CD4-positive, alpha-beta T cell (primary cell): ENCODE measurements around the gene SLC24A4. TPM values are rescaled to one million over a fixed set of nuclear protein-coding genes. Genes with fewer than 3 reads are reported as not detected.
A peak's percentile ranks its signal among the peaks of the same experiment; 100 is the strongest.

Source experiments
- ATAC-seq: fragments of 200-7000 bp; cut with Tn5 transposase; one replicate; pipeline ENCODE4 v1.10.0; 2022; ENCODE audit warnings: mild to moderate bottlenecking; ENCODE audit not compliant: poor library complexity
- CTCF ChIA-PET: fragments of 350-600 bp; sonication (Branson Sonifier 250); formaldehyde crosslinking; loops from one replicate; lab custom pipeline; 2021; ENCODE audit warnings: antibody characterized with exemption, inconsistent platforms; lab: Charles Lee
- POLR2A ChIA-PET: fragments of 350-600 bp; sonication (Branson Sonifier 250); formaldehyde crosslinking; loops from one replicate; lab custom pipeline; 2021; ENCODE audit warnings: antibody characterized with exemption, inconsistent platforms; lab: Charles Lee
- DNase-seq, 14 experiments: peaks; one replicate each; pipeline ENCODE4 v3.0.0-alpha.2; 2013 to 2020; ENCODE audit warnings: mixed read lengths in 2 of 14
- H3K27ac ChIP-seq, 2 donors: one replicate each; pipeline versions ENCODE4 v1.5.1 to v1.7.0; 2013; ENCODE audit warnings: low read length in 2 of 2, low read depth in 1 of 2, mild to moderate bottlenecking in 1 of 2
- H3K27me3 ChIP-seq, 2 experiments: 1 replicate in 1 of 2; 2 replicates in 1 of 2; pipeline versions ENCODE4 v1.6.1 to v1.7.0; 2013; ENCODE audit warnings: low read length in 2 of 2, control low read depth in 1 of 2, mild to moderate bottlenecking in 1 of 2, moderate library complexity in 1 of 2; ENCODE audit not compliant: insufficient read depth in 2 of 2, control insufficient read depth in 1 of 2
- H3K36me3 ChIP-seq: one replicate; pipeline ENCODE4 v1.6.1; 2013; ENCODE audit warnings: low read length, control low read depth; ENCODE audit not compliant: insufficient read depth
- H3K4me1 ChIP-seq: one replicate; pipeline ENCODE4 v1.6.1; 2013; ENCODE audit warnings: low read length, control low read depth; ENCODE audit not compliant: insufficient read depth
- H3K4me3 ChIP-seq: one replicate; pipeline ENCODE4 v1.5.1; 2013; ENCODE audit warnings: mild to moderate bottlenecking, low read length, moderate library complexity
- H3K9me3 ChIP-seq, 2 experiments: 1 replicate in 1 of 2; 2 replicates in 1 of 2; pipeline versions ENCODE4 v1.6.1 to v1.7.0; 2013; ENCODE audit warnings: low read length in 2 of 2, mild to moderate bottlenecking in 2 of 2, control low read depth in 1 of 2, moderate library complexity in 1 of 2; ENCODE audit not compliant: control insufficient read depth in 1 of 2, insufficient read depth in 1 of 2
- H3K27ac Mint-ChIP-seq: one replicate; pipeline ENCODE4 v1.8.0; 2020; ENCODE audit warnings: mixed read lengths
- H3K27me3 Mint-ChIP-seq: one replicate; pipeline ENCODE4 v1.8.0; 2021; ENCODE audit warnings: mixed read lengths
- H3K36me3 Mint-ChIP-seq: one replicate; pipeline ENCODE4 v1.8.0; 2021; ENCODE audit warnings: low read depth, mixed read lengths
- H3K4me1 Mint-ChIP-seq: one replicate; pipeline ENCODE4 v1.8.0; 2021; ENCODE audit warnings: low read depth, mixed read lengths
- H3K4me3 Mint-ChIP-seq: one replicate; pipeline ENCODE4 v1.8.0; 2020; ENCODE audit warnings: mild to moderate bottlenecking, mixed read lengths
- H3K9me3 Mint-ChIP-seq: one replicate; pipeline ENCODE4 v1.8.0; 2020; ENCODE audit warnings: mixed read lengths
- CTCF ChIP-seq: fragments of 200-600 bp; IDR thresholded peaks from one replicate; pipeline ENCODE4 v1.8.0; 2022; ENCODE audit warnings: antibody characterized with exemption, mild to moderate bottlenecking
- intact Hi-C, 2 experiments: fragments of 100-400 bp; cut with DNase I in 1 of 2; cut with micrococcal nuclease in 1 of 2; formaldehyde crosslinking; loops; one replicate each; pipeline versions ENCODE4 v1.15.1 to v1.9.0; 2023 to 2025; cut with DNase I, micrococcal nuclease
- total RNA-seq, 174 experiments: library from RNA in 2 of 174; stranded (reverse) in 2 of 174; gene quantifications; one replicate each; pipeline ENCODE4 v1.2.3 and lab custom pipeline; 2021 to 2026

Gene SLC24A4
- total RNA-seq, 2 experiments from 2014 or later: 0.11 to 0.19 TPM

- H3K27me3 ChIP-seq: no peaks in the 10 kb centered on the region
- no peak overlapping the region for H3K4me3 ChIP-seq
- Mint-ChIP-seq H3K9me3 (no peaks in the 10 kb centered on the region), H3K4me3 (no peak overlapping the region), H3K36me3 (no peaks in the 10 kb centered on the region), H3K27me3 (no peaks in the 10 kb centered on the region), H3K4me1 (no peaks in the 10 kb centered on the region), H3K27ac (no peak overlapping the region)
- ChIA-PET POLR2A (no interaction called here), CTCF (no interaction called here)
- H3K4me1 ChIP-seq: peaks cover 4% of the 10 kb centered on the region
- no peak for ATAC-seq
- no peak overlapping the region for H3K27ac ChIP-seq
- peak in 1 of 14 experiments; percentile 33 for DNase-seq
- H3K36me3 ChIP-seq: no peaks in the 10 kb centered on the region
- no peak for TF ChIP-seq CTCF
- peaks cover 0 to 5% of the 10 kb centered on the region in 2 experiments for H3K9me3 ChIP-seq
- intact Hi-C loops: no loop called here
Measured at GRCh38 chr14:92472860-92473259, 149.9 kb downstream of the SLC24A4 start.

GRCh38 chr14:92473261-92473968, 150.4 kb downstream of the SLC24A4 start:
- intact Hi-C loops: no loop called here
- H3K9me3 ChIP-seq: peaks cover 0 to 5% of the 10 kb centered on the region in 2 experiments
- no peak overlapping the region for H3K4me3 ChIP-seq
- peaks cover 4% of the 10 kb centered on the region for H3K4me1 ChIP-seq
- Mint-ChIP-seq H3K9me3 (no peaks in the 10 kb centered on the region), H3K27me3 (no peaks in the 10 kb centered on the region), H3K27ac (no peak overlapping the region), H3K36me3 (no peaks in the 10 kb centered on the region), H3K4me3 (no peak overlapping the region), H3K4me1 (no peaks in the 10 kb centered on the region)
- H3K27me3 ChIP-seq: no peaks in the 10 kb centered on the region
- TF ChIP-seq CTCF: no peak
- no peaks in the 10 kb centered on the region for H3K36me3 ChIP-seq
- DNase-seq: peak in 2 of 14 experiments; percentile 43 to 49
- H3K27ac ChIP-seq: no peak overlapping the region
- ATAC-seq: no peak
- CTCF ChIA-PET: no interaction called here
- POLR2A ChIA-PET: no interaction called here

GRCh38 chr14:92473969-92474535, 151.1 kb downstream of the SLC24A4 start:
- Mint-ChIP-seq H3K27me3 (no peaks in the 10 kb centered on the region), H3K4me1 (no peaks in the 10 kb centered on the region), H3K36me3 (no peaks in the 10 kb centered on the region), H3K9me3 (peaks cover under 1% of the 10 kb centered on the region), H3K27ac (no peak overlapping the region), H3K4me3 (no peak overlapping the region)
- Histone ChIP-seq H3K4me1 (peaks cover 4% of the 10 kb centered on the region), H3K27me3 (no peaks in the 10 kb centered on the region), H3K4me3 (no peak overlapping the region), H3K9me3 (peaks cover 0 to 4% of the 10 kb centered on the region in 2 experiments), H3K27ac (no peak overlapping the region), H3K36me3 (no peaks in the 10 kb centered on the region)
- intact Hi-C loops: no loop called here
- ChIA-PET POLR2A (no interaction called here), CTCF (no interaction called here)
- DNase-seq: no peak
- no peak for TF ChIP-seq CTCF
- ATAC-seq: no peak
